Heart left ventricle (tissue), 13 donors: ENCODE results near the gene JPH3.

Experiments
- POLR2A ChIP-seq, 2 donors: fragments of 450-650 bp; IDR thresholded peaks; one replicate each; pipeline ENCODE4 v1.6.1; 2017; ENCODE audit warnings: antibody characterized with exemption in 2 of 2, mild to moderate bottlenecking in 2 of 2, moderate library complexity in 2 of 2
- TF ChIP-seq, protein P1 (sequence below), 12 donors: fragments of 200-600 bp; sonication (generic) in 4 of 12; IDR thresholded peaks; one replicate each; pipeline versions ENCODE4 v1.5.0 to v1.8.0; 2018 to 2022; ENCODE audit warnings: antibody characterized with exemption in 12 of 12, mild to moderate bottlenecking in 5 of 12
- donor health status: ischemic (EF 13 %, LVEDD 7.1; RV severe dilation, severe dysfunction).
- donor health status: DM: no; HTN: yes; CAD: no.
- donor health status: DM: no; HTN: no; CAD: no.
- donor health status: ischemic (EF 25% LVEDD 6.9; RV normal size, moderate dysfunction).
- donor health status: ischemic (EF 25% LVEDD 5.7; RV mildly dilated, moderate dysfunction).
- donor health status: ischemic (EF 35%, LVEDD 5.7; RV mildly dilated, moderate dysfunction).
- donor health status: nonischemic (EF 11% LVEDD 7.7; RV severe dilation, severe dysfunction).
- donor health status: DM: yes; HTN: yes; CAD: no.
- donor health status: PGD.
- donor health status: ischemic (EF 29% LVEDD 5.4; RV normal size, mild dysfunction).
- donor health status: nonischemic (EF 23%, LVEDD 6.1; RV moderate dilation, normal function).

DNA sequence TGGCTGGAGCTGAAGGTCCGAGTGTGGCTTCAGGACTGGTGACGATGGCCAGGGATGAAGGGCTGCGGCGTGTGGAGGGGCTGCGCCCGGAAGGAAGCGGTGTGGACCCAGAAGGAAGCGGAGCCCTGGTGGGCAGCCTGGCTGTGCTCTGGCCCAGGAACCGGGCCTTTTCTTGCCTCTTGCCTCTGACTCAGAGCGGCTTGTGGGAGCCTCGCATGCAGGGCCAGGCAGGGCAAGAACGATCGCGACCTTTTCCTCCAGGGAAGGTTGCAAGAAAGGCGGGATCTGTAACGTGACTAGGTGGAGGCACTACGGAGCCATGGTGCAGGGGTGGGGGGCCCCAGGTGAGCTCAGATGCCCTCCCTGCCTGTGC, 78.0 kb downstream of the JPH3 start:
- TF ChIP-seq, protein P1, sequence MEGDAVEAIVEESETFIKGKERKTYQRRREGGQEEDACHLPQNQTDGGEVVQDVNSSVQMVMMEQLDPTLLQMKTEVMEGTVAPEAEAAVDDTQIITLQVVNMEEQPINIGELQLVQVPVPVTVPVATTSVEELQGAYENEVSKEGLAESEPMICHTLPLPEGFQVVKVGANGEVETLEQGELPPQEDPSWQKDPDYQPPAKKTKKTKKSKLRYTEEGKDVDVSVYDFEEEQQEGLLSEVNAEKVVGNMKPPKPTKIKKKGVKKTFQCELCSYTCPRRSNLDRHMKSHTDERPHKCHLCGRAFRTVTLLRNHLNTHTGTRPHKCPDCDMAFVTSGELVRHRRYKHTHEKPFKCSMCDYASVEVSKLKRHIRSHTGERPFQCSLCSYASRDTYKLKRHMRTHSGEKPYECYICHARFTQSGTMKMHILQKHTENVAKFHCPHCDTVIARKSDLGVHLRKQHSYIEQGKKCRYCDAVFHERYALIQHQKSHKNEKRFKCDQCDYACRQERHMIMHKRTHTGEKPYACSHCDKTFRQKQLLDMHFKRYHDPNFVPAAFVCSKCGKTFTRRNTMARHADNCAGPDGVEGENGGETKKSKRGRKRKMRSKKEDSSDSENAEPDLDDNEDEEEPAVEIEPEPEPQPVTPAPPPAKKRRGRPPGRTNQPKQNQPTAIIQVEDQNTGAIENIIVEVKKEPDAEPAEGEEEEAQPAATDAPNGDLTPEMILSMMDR (IDR thresholded peaks at IDR 0.05): no peak
- no peak for TF ChIP-seq POLR2A (IDR thresholded peaks at IDR 0.05)
